Measurements from ENCODE around the gene TTLL5. TPM values are rescaled to one million over a fixed set of nuclear protein-coding genes. Genes with fewer than 3 reads are reported as not detected.

TTLL5 gene
- total and polyA plus RNA-seq, 3 experiments from 2014 or later, result 12.5 to 35.1 (median 33.7) TPM

DNA sequence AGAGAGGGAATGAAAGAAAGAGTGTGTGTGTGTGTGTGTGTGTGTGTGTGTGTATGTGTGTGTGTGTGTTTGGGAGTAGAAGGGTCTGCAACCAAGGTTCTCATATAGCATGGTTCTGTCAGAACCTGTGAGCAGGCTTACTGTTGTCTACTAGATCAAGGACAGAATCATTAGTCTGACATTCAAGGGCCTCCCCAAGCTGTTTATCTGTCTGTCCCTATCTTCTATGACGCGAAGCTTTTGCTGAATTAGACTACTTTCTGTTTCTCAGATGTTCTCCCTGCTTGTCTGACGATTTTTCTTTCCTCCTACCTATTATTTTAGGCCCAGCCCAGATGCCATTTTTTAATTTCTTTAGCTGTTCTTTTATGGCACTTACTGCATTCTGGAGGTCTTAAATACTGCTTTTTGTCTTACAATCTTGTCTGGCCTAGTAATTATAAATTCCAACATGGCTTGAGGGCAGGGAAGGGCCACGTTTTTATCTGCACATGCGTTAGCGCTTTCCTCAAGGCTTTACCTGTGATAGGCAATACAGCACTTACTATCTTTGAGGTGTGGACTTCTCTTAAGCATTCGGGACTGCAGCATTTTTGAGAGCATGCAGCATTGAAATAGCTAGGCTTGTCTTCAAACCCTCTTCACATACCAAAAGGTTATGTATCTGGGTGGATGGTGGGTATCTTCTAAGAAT is 150.2 kb downstream of the TTLL5 start:
- Mint-ChIP-seq H3K9me3 (no peaks in the 10 kb centered on the region), H3K27me3 (no peaks in the 10 kb centered on the region), H3K36me3 (peaks cover 0 to 33% (median 13%) of the 10 kb centered on the region in 3 donors), H3K4me1 (no peaks in the 10 kb centered on the region), H3K27ac (peak overlapping the region in 1 of 8 donors; percentile 8), H3K4me3 (no peak overlapping the region)
- Histone ChIP-seq H3K36me3 (ENCODE audit: insufficient read depth, low read length) (no peaks in the 10 kb centered on the region), H3K27ac (ENCODE audit: low read depth, low read length) (no peak overlapping the region), H3K27me3 (ENCODE audit: insufficient read depth, low read length, poor library complexity, severe bottlenecking) (no peaks in the 10 kb centered on the region), H3K4me1 (ENCODE audit: insufficient read depth, low read length) (no peaks in the 10 kb centered on the region), H3K9me3 (ENCODE audit: low read length) (no peaks in the 10 kb centered on the region), H3K4me3 (ENCODE audit: low read length) (no peak overlapping the region)
- DNase-seq, result no peak
- CTCF ChIA-PET, result no interaction called here
- POLR2A ChIA-PET, result no interaction called here

DNA sequence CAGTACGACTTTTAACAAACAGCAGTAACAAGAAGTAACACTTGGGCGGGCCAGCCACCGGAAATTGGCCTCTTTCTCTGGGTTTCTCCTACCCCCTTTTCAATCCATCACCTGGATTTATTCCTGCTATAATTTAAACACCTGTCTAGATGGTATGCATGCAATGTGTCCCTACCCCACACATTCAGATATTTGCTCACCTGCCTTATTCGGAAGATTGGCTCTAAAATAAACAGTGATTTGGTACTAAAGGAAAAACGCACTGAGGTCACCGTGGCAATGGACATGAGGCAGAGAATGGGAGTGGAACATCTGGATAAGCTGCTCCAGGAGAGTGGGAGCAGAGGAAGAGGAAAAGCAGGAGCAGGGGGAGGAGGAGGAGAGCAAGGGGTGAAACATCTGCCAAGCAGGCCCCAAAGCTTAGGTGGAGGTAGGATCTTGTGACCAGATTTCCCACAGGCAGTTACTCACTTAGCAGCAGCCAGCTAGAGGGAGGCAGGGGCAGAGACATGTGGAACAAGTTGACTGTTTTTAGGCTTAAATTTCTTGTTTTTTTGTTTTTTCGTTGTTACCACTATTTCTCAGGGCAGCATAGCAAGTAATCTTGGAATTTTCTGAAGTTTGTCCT is 150.9 kb downstream of the TTLL5 start:
- H3K9me3 ChIP-seq (ENCODE audit: low read length), result no peaks in the 10 kb centered on the region
- H3K27ac ChIP-seq (ENCODE audit: low read depth, low read length), result no peak overlapping the region
- peaks cover 0 to 29% (median 12%) of the 10 kb centered on the region in 3 donors for H3K36me3 Mint-ChIP-seq
- H3K27ac Mint-ChIP-seq, result peak overlapping the region in 1 of 8 donors; percentile 19
- no peak overlapping the region for H3K4me3 Mint-ChIP-seq
- no peaks in the 10 kb centered on the region for H3K4me1 ChIP-seq (ENCODE audit: insufficient read depth, low read length)
- no peaks in the 10 kb centered on the region for H3K9me3 Mint-ChIP-seq
- H3K27me3 Mint-ChIP-seq, result no peaks in the 10 kb centered on the region
- H3K27me3 ChIP-seq (ENCODE audit: insufficient read depth, low read length, poor library complexity, severe bottlenecking), result no peaks in the 10 kb centered on the region
- H3K4me1 Mint-ChIP-seq, result no peaks in the 10 kb centered on the region
- H3K4me3 ChIP-seq (ENCODE audit: low read length), result no peak overlapping the region
- POLR2A ChIA-PET, result no interaction called here
- no peaks in the 10 kb centered on the region for H3K36me3 ChIP-seq (ENCODE audit: insufficient read depth, low read length)
- CTCF ChIA-PET, result no interaction called here
- no peak for DNase-seq

DNA sequence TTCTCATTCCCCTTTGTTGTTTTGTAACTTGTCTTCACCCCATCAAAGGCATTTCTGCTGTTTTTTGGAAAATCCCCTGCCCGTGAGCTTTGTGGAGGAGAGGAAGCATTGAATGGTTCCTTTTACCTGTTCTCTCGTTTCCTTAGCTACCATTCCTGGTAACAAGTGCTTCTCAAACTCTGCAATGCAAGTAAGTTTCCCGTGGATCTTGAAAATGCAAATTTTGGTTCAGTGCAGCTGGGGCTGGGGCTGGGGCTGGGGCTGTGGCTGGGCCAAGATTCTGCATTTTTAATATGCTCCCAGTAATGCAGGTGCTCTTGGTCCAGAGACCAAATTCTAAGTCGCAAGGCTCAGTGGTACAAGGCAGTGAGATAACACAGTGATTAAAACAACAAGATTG is 151.6 kb downstream of the TTLL5 start:
- Mint-ChIP-seq H3K27ac (no peak overlapping the region), H3K4me1 (no peaks in the 10 kb centered on the region), H3K36me3 (peaks cover 0 to 31% (median 16%) of the 10 kb centered on the region in 3 donors), H3K9me3 (no peaks in the 10 kb centered on the region), H3K27me3 (no peaks in the 10 kb centered on the region), H3K4me3 (no peak overlapping the region)
- Histone ChIP-seq H3K27ac (ENCODE audit: low read depth, low read length) (no peak overlapping the region), H3K9me3 (ENCODE audit: low read length) (no peaks in the 10 kb centered on the region), H3K4me1 (ENCODE audit: insufficient read depth, low read length) (no peaks in the 10 kb centered on the region), H3K27me3 (ENCODE audit: insufficient read depth, low read length, poor library complexity, severe bottlenecking) (no peaks in the 10 kb centered on the region), H3K36me3 (ENCODE audit: insufficient read depth, low read length) (no peaks in the 10 kb centered on the region), H3K4me3 (ENCODE audit: low read length) (no peak overlapping the region)
- CTCF ChIA-PET, result no interaction called here
- DNase-seq, result no peak
- POLR2A ChIA-PET, result no interaction called here

DNA sequence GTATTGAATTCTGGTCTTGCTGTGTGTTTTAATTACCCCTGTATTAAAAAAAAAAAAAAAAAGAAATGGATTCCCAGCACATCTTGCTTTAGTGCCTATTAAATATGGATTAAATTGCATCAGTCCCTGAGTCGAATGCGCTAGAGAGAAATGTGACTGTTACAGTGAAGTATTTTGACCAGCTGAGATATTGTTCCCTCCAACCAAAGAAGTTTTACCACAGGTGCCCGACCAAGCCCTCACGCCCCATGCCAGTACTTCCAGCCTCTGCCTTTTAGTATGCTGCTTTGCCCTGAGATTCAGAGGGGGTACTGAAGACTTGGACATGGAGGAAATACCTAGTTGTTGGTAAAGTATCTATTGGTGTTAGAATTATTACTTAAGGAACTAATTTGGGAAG is 159.7 kb downstream of the TTLL5 start:
- H3K36me3 ChIP-seq (ENCODE audit: insufficient read depth, low read length), result peaks cover 3% of the 10 kb centered on the region
- peak overlapping the region in 1 of 8 donors; percentile 78 for H3K27ac Mint-ChIP-seq
- H3K27me3 ChIP-seq (ENCODE audit: insufficient read depth, low read length, poor library complexity, severe bottlenecking), result no peaks in the 10 kb centered on the region
- H3K36me3 Mint-ChIP-seq, result peaks cover 13 to 50% (median 25%) of the 10 kb centered on the region in 3 donors
- H3K9me3 Mint-ChIP-seq, result no peaks in the 10 kb centered on the region
- ChIA-PET CTCF (no interaction called here), POLR2A (no interaction called here)
- DNase-seq, result no peak
- no peaks in the 10 kb centered on the region for H3K9me3 ChIP-seq (ENCODE audit: low read length)
- no peaks in the 10 kb centered on the region for H3K4me1 Mint-ChIP-seq
- H3K27ac ChIP-seq (ENCODE audit: low read depth, low read length), result no peak overlapping the region
- H3K4me3 Mint-ChIP-seq, result no peak overlapping the region
- H3K4me1 ChIP-seq (ENCODE audit: insufficient read depth, low read length), result no peaks in the 10 kb centered on the region
- no peak overlapping the region for H3K4me3 ChIP-seq (ENCODE audit: low read length)
- H3K27me3 Mint-ChIP-seq, result no peaks in the 10 kb centered on the region

DNA sequence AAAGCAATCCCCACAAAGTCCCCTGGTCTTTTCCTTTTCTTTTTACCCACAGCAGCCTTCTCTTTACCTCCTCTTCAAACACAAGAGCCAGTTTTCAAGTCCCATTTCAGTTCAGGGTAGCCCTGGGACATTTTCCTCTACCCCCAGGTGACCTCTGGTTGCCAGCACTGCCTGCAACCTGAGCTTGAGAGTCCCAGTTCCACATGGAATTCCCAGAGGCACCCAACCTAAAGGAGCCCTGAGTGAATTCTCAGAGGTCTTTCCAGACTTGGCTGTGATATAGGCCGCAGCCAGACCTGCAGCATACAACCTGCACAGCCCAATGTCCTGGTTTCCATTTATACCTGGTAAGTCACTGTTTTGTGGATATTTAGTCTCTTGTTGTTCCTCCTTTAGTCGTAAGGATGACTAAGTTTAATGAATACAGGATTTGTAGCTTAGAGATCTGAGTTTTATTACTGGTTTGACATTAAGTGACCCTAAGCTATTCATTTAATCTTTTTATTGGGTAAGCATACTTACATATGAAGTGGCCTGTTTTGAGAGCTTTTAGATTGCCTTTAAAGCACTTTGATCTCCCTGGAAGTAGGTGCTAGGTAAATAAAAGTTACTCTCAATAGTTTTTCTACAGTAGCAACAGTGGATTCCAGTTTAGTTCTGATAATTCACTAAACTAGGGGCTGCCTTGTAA is 160.9 kb downstream of the TTLL5 start:
- H3K9me3 Mint-ChIP-seq, result no peaks in the 10 kb centered on the region
- peaks cover 13 to 46% (median 21%) of the 10 kb centered on the region in 3 donors for H3K36me3 Mint-ChIP-seq
- ChIA-PET POLR2A (no interaction called here), CTCF (no interaction called here)
- no peaks in the 10 kb centered on the region for H3K27me3 ChIP-seq (ENCODE audit: insufficient read depth, low read length, poor library complexity, severe bottlenecking)
- DNase-seq, result no peak
- H3K27me3 Mint-ChIP-seq, result no peaks in the 10 kb centered on the region
- H3K4me1 Mint-ChIP-seq, result no peaks in the 10 kb centered on the region
- no peak overlapping the region for H3K4me3 ChIP-seq (ENCODE audit: low read length)
- H3K4me3 Mint-ChIP-seq, result no peak overlapping the region
- H3K27ac Mint-ChIP-seq, result no peak overlapping the region
- H3K27ac ChIP-seq (ENCODE audit: low read depth, low read length), result no peak overlapping the region
- H3K9me3 ChIP-seq (ENCODE audit: low read length), result no peaks in the 10 kb centered on the region
- H3K4me1 ChIP-seq (ENCODE audit: insufficient read depth, low read length), result no peaks in the 10 kb centered on the region
- peaks cover 3% of the 10 kb centered on the region for H3K36me3 ChIP-seq (ENCODE audit: insufficient read depth, low read length)

DNA sequence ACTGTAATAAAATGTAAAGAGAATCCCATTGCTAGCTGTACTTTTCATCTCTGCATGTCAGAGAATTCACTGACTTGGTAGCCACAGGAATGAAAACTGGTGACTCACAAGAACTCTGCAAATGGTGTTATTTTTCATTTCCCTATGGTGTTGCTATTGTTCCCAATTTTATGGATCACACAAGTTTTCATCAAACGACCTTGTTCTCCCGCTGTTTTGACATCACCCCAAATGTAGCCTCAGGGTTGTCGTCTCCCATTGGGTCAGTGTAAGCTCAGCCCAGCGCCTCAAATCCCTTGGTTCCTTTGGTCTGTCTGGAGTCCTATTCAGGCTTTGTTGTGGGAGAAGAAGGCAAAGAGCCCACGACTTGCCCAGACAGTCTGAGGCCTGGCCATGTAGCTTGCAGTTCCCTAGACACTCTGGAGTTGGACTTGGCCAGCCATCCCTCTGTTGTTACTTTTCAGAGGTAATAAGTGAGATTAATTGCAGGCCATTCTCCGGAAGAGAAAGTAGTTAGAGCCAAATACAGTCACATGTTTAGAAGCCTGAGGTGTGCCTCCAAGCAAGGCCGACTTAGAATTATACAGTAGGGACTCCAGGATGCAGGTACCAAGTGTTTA is 161.6 kb downstream of the TTLL5 start:
- H3K4me3 Mint-ChIP-seq, result no peak overlapping the region
- ChIA-PET CTCF (no interaction called here), POLR2A (no interaction called here)

DNA sequence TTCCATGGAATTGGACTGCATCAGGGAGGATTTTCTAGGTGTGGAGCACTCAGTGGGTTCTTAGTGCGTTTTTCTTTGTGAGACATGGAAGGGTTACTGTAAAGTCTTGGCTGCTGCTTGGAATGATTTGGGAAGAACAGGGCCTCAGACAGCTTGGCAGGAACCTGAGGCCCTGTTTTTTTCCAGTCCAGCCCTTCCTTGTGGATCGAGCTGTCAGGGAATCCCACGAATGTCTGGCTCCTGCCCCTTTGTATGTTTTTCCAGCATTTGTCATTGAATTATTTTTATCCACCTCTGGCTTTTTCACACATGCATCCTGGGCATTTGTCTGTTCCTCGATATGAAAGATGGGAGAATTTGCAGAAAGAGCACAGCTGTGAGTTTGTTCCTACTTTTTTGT is 162.3 kb downstream of the TTLL5 start:
- H3K27me3 ChIP-seq (ENCODE audit: insufficient read depth, low read length, poor library complexity, severe bottlenecking), result no peaks in the 10 kb centered on the region
- Mint-ChIP-seq H3K27me3 (no peaks in the 10 kb centered on the region), H3K9me3 (no peaks in the 10 kb centered on the region), H3K4me3 (no peak overlapping the region), H3K4me1 (no peaks in the 10 kb centered on the region), H3K36me3 (peaks cover 13 to 45% (median 17%) of the 10 kb centered on the region in 3 donors), H3K27ac (no peak overlapping the region)
- CTCF ChIA-PET, result no interaction called here
- H3K36me3 ChIP-seq (ENCODE audit: insufficient read depth, low read length), result peaks cover 3% of the 10 kb centered on the region
- POLR2A ChIA-PET, result no interaction called here
- H3K4me3 ChIP-seq (ENCODE audit: low read length), result no peak overlapping the region
- H3K27ac ChIP-seq (ENCODE audit: low read depth, low read length), result no peak overlapping the region
- no peaks in the 10 kb centered on the region for H3K4me1 ChIP-seq (ENCODE audit: insufficient read depth, low read length)
- H3K9me3 ChIP-seq (ENCODE audit: low read length), result no peaks in the 10 kb centered on the region
- no peak for DNase-seq

More for the DNA sequence above, 161.6 kb downstream of the TTLL5 start:
- H3K9me3 ChIP-seq (ENCODE audit: low read length), result no peaks in the 10 kb centered on the region
- Mint-ChIP-seq H3K36me3 (peaks cover 13 to 44% (median 17%) of the 10 kb centered on the region in 3 donors), H3K27ac (peak overlapping the region in 2 of 8 donors; percentile 11 to 77), H3K9me3 (no peaks in the 10 kb centered on the region), H3K27me3 (no peaks in the 10 kb centered on the region), H3K4me1 (no peaks in the 10 kb centered on the region)
- no peaks in the 10 kb centered on the region for H3K27me3 ChIP-seq (ENCODE audit: insufficient read depth, low read length, poor library complexity, severe bottlenecking)
- no peak overlapping the region for H3K27ac ChIP-seq (ENCODE audit: low read depth, low read length)
- H3K36me3 ChIP-seq (ENCODE audit: insufficient read depth, low read length), result peaks cover 3% of the 10 kb centered on the region
- no peak for DNase-seq
- no peaks in the 10 kb centered on the region for H3K4me1 ChIP-seq (ENCODE audit: insufficient read depth, low read length)
- H3K4me3 ChIP-seq (ENCODE audit: low read length), result no peak overlapping the region

DNA sequence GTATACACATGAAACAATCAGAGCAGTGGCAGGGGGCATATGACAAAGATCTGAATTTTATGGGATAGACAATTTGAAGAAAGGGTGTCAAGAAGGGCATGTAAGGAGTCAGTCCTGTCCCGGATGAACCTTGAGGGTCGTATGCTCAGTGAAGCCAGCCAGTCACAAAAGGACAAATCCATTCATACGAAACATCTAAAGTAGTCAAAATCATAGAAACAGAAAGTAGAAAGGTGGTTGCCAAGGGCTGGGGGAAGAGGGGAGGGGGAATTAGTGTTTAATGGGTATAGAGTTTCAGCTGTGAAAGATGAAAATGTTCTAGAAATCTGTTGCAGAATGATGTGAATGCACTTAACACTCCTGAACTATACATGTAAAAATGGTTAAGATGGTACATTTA is 163.3 kb downstream of the TTLL5 start:
- peak overlapping the region in 1 of 8 donors; percentile 43 for H3K27ac Mint-ChIP-seq
- H3K27me3 Mint-ChIP-seq, result no peaks in the 10 kb centered on the region
- no peak overlapping the region for H3K27ac ChIP-seq (ENCODE audit: low read depth, low read length)
- POLR2A ChIA-PET, result no interaction called here
- H3K4me3 ChIP-seq (ENCODE audit: low read length), result no peak overlapping the region
- no peaks in the 10 kb centered on the region for H3K9me3 ChIP-seq (ENCODE audit: low read length)
- no peaks in the 10 kb centered on the region for H3K27me3 ChIP-seq (ENCODE audit: insufficient read depth, low read length, poor library complexity, severe bottlenecking)
- H3K4me1 ChIP-seq (ENCODE audit: insufficient read depth, low read length), result no peaks in the 10 kb centered on the region
- H3K9me3 Mint-ChIP-seq, result no peaks in the 10 kb centered on the region
- H3K4me1 Mint-ChIP-seq, result no peaks in the 10 kb centered on the region
- no peak for DNase-seq
- peaks cover 3% of the 10 kb centered on the region for H3K36me3 ChIP-seq (ENCODE audit: insufficient read depth, low read length)
- peaks cover 13 to 45% (median 17%) of the 10 kb centered on the region in 3 donors for H3K36me3 Mint-ChIP-seq
- H3K4me3 Mint-ChIP-seq, result no peak overlapping the region
- CTCF ChIA-PET, result no interaction called here
